GM12878 (cell line): ENCODE results near the gene PRDM16. TPM values are rescaled to one million over a fixed set of nuclear protein-coding genes. Genes with fewer than 3 reads are reported as not detected.

Experiments
- ATAC-seq: fragments of 200-7000 bp; cut with Tn5 transposase; 3 replicates; pipeline ENCODE4 v1.9.1; 2020; ENCODE audit warnings: mild to moderate bottlenecking, moderate library complexity
- BruUV-seq: library from RNA; stranded (reverse); fragments of 400-500 nt; replicated peaks from 2 replicates; lab custom pipeline; 2021; lab: Mats Ljungman, UMichigan
- CTCF ChIA-PET: fragments of 300-600 bp; sonication (Branson Sonifier 250); formaldehyde crosslinking; extraction: SDS; loops from one replicate; lab custom pipeline; 2021; ENCODE audit warnings: inconsistent platforms; lab: Yijun Ruan, JAX
- POLR2A ChIA-PET: fragments of 350-600 bp; formaldehyde crosslinking; extraction: SDS; loops from one replicate; lab custom pipeline; 2021; ENCODE audit warnings: inconsistent platforms; lab: Charles Lee
- RAD21 ChIA-PET: fragments of 300-600 bp; sonication (Branson Sonifier 250); formaldehyde crosslinking; loops from one replicate; lab custom pipeline; 2023; ENCODE audit warnings: antibody characterized with exemption; ENCODE audit not compliant: unreplicated experiment; lab: Charles Lee
- SMC1A ChIA-PET: fragments of 300-600 bp; sonication (Branson Sonifier 250); formaldehyde crosslinking; loops from one replicate; lab custom pipeline; 2023; ENCODE audit not compliant: unreplicated experiment, uncharacterized antibody; lab: Charles Lee
- DNase-seq: peaks from one replicate; pipeline ENCODE4 v3.0.0-alpha.2; 2011; ENCODE audit warnings: low read depth, low spot score
- FAIRE-seq: peaks from 3 replicates; lab custom pipeline; 2011; peaks lifted over from hg19 to GRCh38; lab: Jason Lieb, UNC
- H2AFZ ChIP-seq: 2 replicates; pipeline ENCODE4 v1.6.0; 2011; ENCODE audit warnings: low read depth, low read length, control low read depth; ENCODE audit not compliant: control insufficient read depth
- H3K27ac ChIP-seq: 2 replicates; pipeline ENCODE4 v1.5.1; 2011; ENCODE audit warnings: control low read depth; ENCODE audit not compliant: control insufficient read depth, insufficient read depth
- H3K27me3 ChIP-seq, 2 experiments: replicated peaks in 1 of 2; 2 replicates each; pipeline versions ENCODE4 v1.6.0 to v1.6.1; 2011; ENCODE audit warnings: low read length in 1 of 2; ENCODE audit not compliant: control insufficient read depth in 2 of 2, insufficient read depth in 2 of 2
- H3K36me3 ChIP-seq, 2 experiments: 2 replicates each; pipeline ENCODE4 v1.5.1; 2011; ENCODE audit warnings: low read length in 1 of 2; ENCODE audit not compliant: control insufficient read depth in 2 of 2, insufficient read depth in 2 of 2
- H3K4me1 ChIP-seq: 2 replicates; pipeline ENCODE4 v1.6.1; 2011; ENCODE audit warnings: mild to moderate bottlenecking, low read length, moderate library complexity, mixed read lengths; ENCODE audit not compliant: control insufficient read depth, insufficient read depth
- H3K4me2 ChIP-seq: 2 replicates; pipeline ENCODE4 v1.6.0; 2011; ENCODE audit warnings: control low read depth; ENCODE audit not compliant: control insufficient read depth, insufficient read depth
- H3K4me3 ChIP-seq: fragments of 200-600 bp; sonication (generic); 2 replicates; pipeline ENCODE4 v1.5.1; 2016
- H3K79me2 ChIP-seq: 2 replicates; pipeline ENCODE4 v1.6.0; 2011; ENCODE audit warnings: low read length; ENCODE audit not compliant: control insufficient read depth, insufficient read depth
- H3K9ac ChIP-seq: 2 replicates; pipeline ENCODE4 v1.8.0; 2011; ENCODE audit warnings: low read length, control low read depth, mixed read lengths; ENCODE audit not compliant: control insufficient read depth, insufficient read depth
- H3K9me3 ChIP-seq: replicated peaks from 3 replicates; pipeline ENCODE4 v1.5.1; 2011; ENCODE audit warnings: mild to moderate bottlenecking, low read length; ENCODE audit not compliant: control insufficient read depth, insufficient read depth
- H4K20me1 ChIP-seq: 2 replicates; pipeline ENCODE4 v1.6.0; 2011; ENCODE audit not compliant: control insufficient read depth, insufficient read depth
- ASH2L ChIP-seq: fragments of 300-600, 200-600 bp; sonication (generic); IDR thresholded peaks from 2 replicates; pipeline ENCODE4 v1.6.1; 2017; ENCODE audit warnings: low read depth, mild to moderate bottlenecking, borderline replicate concordance
- ATF3 ChIP-seq: IDR thresholded peaks from 2 replicates; pipeline ENCODE4 v1.6.1; 2011; ENCODE audit warnings: low read depth, mild to moderate bottlenecking, low read length, moderate library complexity, borderline replicate concordance; ENCODE audit errors: extremely low read depth
- ATF7 ChIP-seq: fragments of 450-650 bp; IDR thresholded peaks from 2 replicates; pipeline ENCODE4 v1.6.1; 2016; ENCODE audit warnings: low read depth, mild to moderate bottlenecking
- CEBPB ChIP-seq, 2 experiments: fragments of 150-350 bp in 1 of 2; IDR thresholded peaks; 2 replicates each; pipeline ENCODE4 v1.6.1; 2012 to 2014; ENCODE audit warnings: low read depth in 2 of 2, low read length in 2 of 2, borderline replicate concordance in 1 of 2, inconsistent platforms in 1 of 2
- HDGF ChIP-seq: fragments of 450-650 bp; IDR thresholded peaks from 2 replicates; pipeline ENCODE4 v1.6.1; 2016; ENCODE audit warnings: antibody characterized with exemption
- MAX ChIP-seq: IDR thresholded peaks from 2 replicates; pipeline ENCODE4 v1.6.1; 2012; ENCODE audit warnings: low read depth, low read length, improper control_type of control experiment
- MTA2 ChIP-seq: fragments of 450-650 bp; IDR thresholded peaks from 2 replicates; pipeline ENCODE4 v1.6.1; 2016; ENCODE audit warnings: low read depth, mild to moderate bottlenecking, moderate library complexity
- NKRF ChIP-seq: fragments of 450-650 bp; conservative IDR thresholded peaks from 2 replicates; pipeline ENCODE4 v1.6.1; 2017; ENCODE audit warnings: mild to moderate bottlenecking, moderate library complexity
- SKIL ChIP-seq: fragments of 450-650 bp; IDR thresholded peaks from 2 replicates; pipeline ENCODE4 v1.6.1; 2017; ENCODE audit warnings: mild to moderate bottlenecking, low read depth, inconsistent platforms; ENCODE audit not compliant: poor library complexity, severe bottlenecking
- SREBF1 ChIP-seq: IDR thresholded peaks from 2 replicates; pipeline ENCODE4 v1.6.1; 2012; ENCODE audit warnings: mild to moderate bottlenecking, low read length
- STAT1 ChIP-seq: fragments of 450-650 bp; conservative IDR thresholded peaks from 2 replicates; pipeline ENCODE4 v1.6.1; 2014; ENCODE audit warnings: antibody characterized with exemption, mild to moderate bottlenecking
- STAT3 ChIP-seq: IDR thresholded peaks from 2 replicates; pipeline ENCODE4 v1.6.1; 2011; ENCODE audit warnings: low read depth, low read length, improper control_type of control experiment
- TCF3 ChIP-seq: IDR thresholded peaks from 2 replicates; pipeline ENCODE4 v1.6.1; 2012; ENCODE audit warnings: low read depth, mild to moderate bottlenecking, low read length, borderline replicate concordance; ENCODE audit not compliant: insufficient read depth
- WRNIP1 ChIP-seq: IDR thresholded peaks from 2 replicates; pipeline ENCODE4 v1.6.1; 2011; ENCODE audit warnings: low read depth, low read length, improper control_type of control experiment, borderline replicate concordance
- ZNF274 ChIP-seq: IDR thresholded peaks from one replicate; pipeline ENCODE4 v1.8.0; 2011; ENCODE audit not compliant: insufficient read length, insufficient read depth
- WGBS: methylation state at CpG from one replicate; pipeline ENCODE4 v1.1.6; 2016; ENCODE audit warnings: low lambda C conversion rate; ENCODE audit not compliant: insufficient replicate concordance, insufficient coverage; ENCODE audit errors: missing lambda C conversion rate; 5-methylcytosine and 5-hydroxymethylcytosine counted together
- in situ Hi-C: fragments of 300-500 bp; cut with MboI; formaldehyde crosslinking; loops from 9 replicates; pipeline ENCODE4 v1.14.3; 2018; ENCODE audit warnings: mixed read lengths
- intact Hi-C: fragments of 100-400 bp; cut with micrococcal nuclease; formaldehyde crosslinking; loops from one replicate; pipeline ENCODE4 v1.14.2; 2022; ENCODE audit not compliant: unreplicated experiment
- polyA plus RNA-seq, 11 experiments: library from polyadenylated mRNA; depleted of rRNA in 4 of 11; unstranded in 6 of 11; stranded (reverse) in 5 of 11; fragments of >200 nt; fragmentation: Nextera tagmentation in 4 of 11; fragmentation: Illumina TruSeq in 1 of 11; extraction: Ambion mirVana in 4 of 11; extraction: Trizol in 1 of 11; gene quantifications; 1 replicate in 1 of 11; 2 replicates in 10 of 11; pipeline versions ENCODE4 v1.2.1 to v1.2.3, GENCODE V29; 2011 to 2016; ENCODE audit warnings: inconsistent platforms in 2 of 11, missing spikeins in 2 of 11, low read depth in 1 of 11
- total RNA-seq, 4 experiments: library from RNA; depleted of rRNA in 3 of 4; stranded (reverse); fragments of >200 nt in 3 of 4; fragmentation: Illumina TruSeq in 1 of 4; extraction: Trizol in 1 of 4; gene quantifications; 2 replicates each; pipeline versions ENCODE4 v1.2.1 to v1.2.3, GENCODE V29; 2013 to 2021

Gene PRDM16
- total and polyA plus RNA-seq, 10 of the 15 experiments (the other 5 are each of a cell fraction or from before 2014, with no cell fraction given): 0.03 TPM; not detected in 9

GRCh38 chr1:3114846-3115245, 45.8 kb downstream of the PRDM16 start:
- Histone ChIP-seq H3K27ac (no peak overlapping the region), H4K20me1 (no peaks in the 10 kb centered on the region), H3K36me3 (no peaks in the 10 kb centered on the region), H3K4me3 (no peak overlapping the region)
- CTCF ChIA-PET: no interaction called here
- BruUV-seq: no TSS peak
- POLR2A ChIA-PET: no interaction called here
- RAD21 ChIA-PET: no interaction called here
- no peak for ATAC-seq
- no peak for TF ChIP-seq MTA2
- no peak for TF ChIP-seq STAT1
- TF ChIP-seq ATF3: no peak
- no peak for TF ChIP-seq NKRF
- TF ChIP-seq ATF7: no peak
- no peak for TF ChIP-seq STAT3
- no peak for TF ChIP-seq WRNIP1
- no peak for TF ChIP-seq ZNF274
- TF ChIP-seq SKIL: no peak
- no peak for TF ChIP-seq HDGF
- TF ChIP-seq SREBF1: no peak
- no peak for TF ChIP-seq MAX
- no peak for TF ChIP-seq CEBPB (IDR thresholded peaks at IDR 0.05; ENCODE audit: borderline replicate concordance in 1 of 2, low read depth in 2 of 2, low read length in 2 of 2)
- no peak for TF ChIP-seq TCF3
- TF ChIP-seq ASH2L: no peak
- TF ChIP-seq, all 136 proteins: peak for 0
- H3K27me3 ChIP-seq: no peaks in the 10 kb centered on the region
- in situ Hi-C loops (no loop called here), intact Hi-C loops (no loop called here)
- no peak overlapping the region for H2AFZ ChIP-seq
- DNase-seq: no peak
- H3K9me3 ChIP-seq: no peaks in the 10 kb centered on the region; the same call in 2 of the 3 replicates
- H3K79me2 ChIP-seq: no peaks in the 10 kb centered on the region
- H3K4me1 ChIP-seq: no peaks in the 10 kb centered on the region
- 60% methylated on average over 8 of the region's 8 CpGs for WGBS
- SMC1A ChIA-PET: no interaction called here
- H3K4me2 ChIP-seq: no peak overlapping the region
- no peak for FAIRE-seq
- H3K9ac ChIP-seq: no peak overlapping the region
